SK-N-SH treated with all-trans-retinoic acid at 6 μM for 48 hours (cell line): ENCODE results near the gene FSHB.

ENCODE experiments used
- BACH2 ChIP-seq: fragments of 250-450 bp; sonication (Bioruptor Pico); IDR thresholded peaks from 2 replicates; pipeline ENCODE4 v1.9.0; 2021; ENCODE audit warnings: mild to moderate bottlenecking, borderline replicate concordance
- CSRNP3 ChIP-seq: fragments of 250-450 bp; sonication (Bioruptor Pico); IDR thresholded peaks from 2 replicates; pipeline ENCODE4 v1.5.1; 2021; ENCODE audit warnings: mild to moderate bottlenecking, moderate library complexity

GRCh38 chr11:30192620-30193019 is 38.2 kb upstream of the FSHB start:
- no peak for TF ChIP-seq BACH2
- TF ChIP-seq CSRNP3 (CRISPR knock-in tag): no peak
